ENCODE data around the gene PHACTR1.

DNA sequence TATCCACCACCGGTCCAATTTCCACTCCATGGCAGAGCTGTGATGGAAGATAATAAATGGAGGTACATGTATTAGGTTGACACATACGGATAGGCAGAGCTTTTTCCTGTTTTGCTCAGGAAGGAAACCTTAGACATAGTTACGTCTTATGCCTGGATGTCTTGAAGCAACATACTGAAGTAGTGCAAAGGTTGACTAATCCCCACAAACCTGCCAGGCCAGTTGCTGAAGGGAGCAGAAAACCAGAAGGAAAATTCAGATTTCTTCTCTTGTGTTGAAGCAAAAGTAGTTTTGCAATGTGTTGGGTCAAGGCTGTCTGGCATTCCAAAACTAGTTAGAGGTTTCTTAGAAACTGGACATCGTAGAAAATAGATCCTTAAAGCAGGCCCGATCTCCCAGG lies 68.7 kb downstream of the PHACTR1 start:
- no peak for TF ChIP-seq POLR2AphosphoS5 (IDR thresholded peaks at IDR 0.05)
- no peak for TF ChIP-seq CTCF (IDR thresholded peaks at IDR 0.05)

Data from prostate gland (tissue), 2 donors.